ENCODE data around the gene HSPA12B.
A peak's percentile ranks its signal among the peaks of the same experiment; 100 is the strongest.

Gene HSPA12B

DNA sequence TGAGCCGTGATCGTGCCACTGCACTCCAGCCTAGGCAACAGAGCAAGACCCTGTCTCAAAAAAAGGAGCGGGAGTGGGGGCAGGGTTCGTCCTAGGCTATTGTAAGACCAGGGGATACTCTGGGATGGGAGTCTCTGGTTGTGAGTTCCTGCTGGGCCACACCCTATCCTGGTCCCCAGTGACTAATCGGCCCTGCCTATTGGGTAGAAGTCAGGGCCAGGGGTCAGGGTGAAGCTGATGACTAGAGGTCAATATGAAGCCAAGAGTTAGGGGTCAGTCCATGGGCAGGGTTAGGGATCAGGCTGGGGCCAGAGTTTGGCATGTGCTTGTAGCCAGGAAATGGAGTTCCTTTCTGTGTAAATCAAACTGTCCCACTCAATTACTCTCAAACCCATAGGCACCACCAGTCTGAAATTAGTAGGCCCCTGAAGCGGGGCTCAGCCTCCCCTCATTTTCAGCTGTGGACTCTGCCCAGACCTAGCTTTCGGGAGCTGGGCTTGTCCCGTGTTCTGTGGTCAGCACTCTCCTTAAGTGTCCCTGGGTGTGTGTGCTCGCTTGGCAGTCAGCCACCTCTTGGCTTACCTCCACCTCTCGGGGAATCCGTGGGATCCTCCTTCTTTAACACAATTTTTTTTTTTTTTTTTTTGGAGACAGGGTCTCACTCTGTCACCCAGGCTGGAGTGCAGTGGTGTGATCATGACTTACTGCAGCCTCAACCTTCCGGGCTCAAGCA, 1.8 kb downstream of the HSPA12B start:
- Histone ChIP-seq H3K4me3 (ENCODE audit: low read length) (no peak overlapping the region), H3K4me1 (ENCODE audit: insufficient read depth, low read length) (no peaks in the 10 kb centered on the region), H3K27me3 (ENCODE audit: insufficient read depth, low read length) (peaks cover 31% of the 10 kb centered on the region), H3K27ac (ENCODE audit: low read length) (no peak overlapping the region), H3K9me3 (ENCODE audit: insufficient read depth, low read depth, low read length) (no peaks in the 10 kb centered on the region), H3K36me3 (ENCODE audit: insufficient read depth, low read depth, low read length) (no peaks in the 10 kb centered on the region), H3K9ac (ENCODE audit: low read depth, low read length) (no peak overlapping the region)

DNA sequence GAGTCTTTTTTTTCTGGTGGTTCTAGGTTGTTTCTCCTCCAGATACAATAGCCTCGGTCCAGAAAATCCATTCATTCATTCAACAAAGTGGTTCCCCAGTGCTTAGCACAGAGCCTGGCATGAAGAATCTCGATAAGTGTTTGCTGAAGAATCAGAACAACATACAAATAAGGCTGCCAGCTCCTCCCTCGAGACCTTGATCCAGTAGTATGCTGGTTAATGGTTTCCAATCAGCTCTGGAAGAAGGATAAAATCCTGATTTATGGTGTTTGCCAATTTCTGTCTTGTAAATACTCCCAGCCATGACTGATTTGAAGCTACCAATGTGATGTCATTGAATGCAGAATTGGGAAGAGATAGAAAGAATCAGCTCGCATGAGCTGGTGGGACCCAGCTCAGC, 3.3 kb downstream of the HSPA12B start:
- no peak overlapping the region for H3K9ac ChIP-seq (ENCODE audit: low read depth, low read length)
- no peak overlapping the region for H3K4me3 ChIP-seq (ENCODE audit: low read length)
- H3K9me3 ChIP-seq (ENCODE audit: insufficient read depth, low read depth, low read length): no peaks in the 10 kb centered on the region
- no peaks in the 10 kb centered on the region for H3K4me1 ChIP-seq (ENCODE audit: insufficient read depth, low read length)
- H3K27ac ChIP-seq (ENCODE audit: low read length): no peak overlapping the region
- no peaks in the 10 kb centered on the region for H3K36me3 ChIP-seq (ENCODE audit: insufficient read depth, low read depth, low read length)
- H3K27me3 ChIP-seq (ENCODE audit: insufficient read depth, low read length): peaks cover 29% of the 10 kb centered on the region

DNA sequence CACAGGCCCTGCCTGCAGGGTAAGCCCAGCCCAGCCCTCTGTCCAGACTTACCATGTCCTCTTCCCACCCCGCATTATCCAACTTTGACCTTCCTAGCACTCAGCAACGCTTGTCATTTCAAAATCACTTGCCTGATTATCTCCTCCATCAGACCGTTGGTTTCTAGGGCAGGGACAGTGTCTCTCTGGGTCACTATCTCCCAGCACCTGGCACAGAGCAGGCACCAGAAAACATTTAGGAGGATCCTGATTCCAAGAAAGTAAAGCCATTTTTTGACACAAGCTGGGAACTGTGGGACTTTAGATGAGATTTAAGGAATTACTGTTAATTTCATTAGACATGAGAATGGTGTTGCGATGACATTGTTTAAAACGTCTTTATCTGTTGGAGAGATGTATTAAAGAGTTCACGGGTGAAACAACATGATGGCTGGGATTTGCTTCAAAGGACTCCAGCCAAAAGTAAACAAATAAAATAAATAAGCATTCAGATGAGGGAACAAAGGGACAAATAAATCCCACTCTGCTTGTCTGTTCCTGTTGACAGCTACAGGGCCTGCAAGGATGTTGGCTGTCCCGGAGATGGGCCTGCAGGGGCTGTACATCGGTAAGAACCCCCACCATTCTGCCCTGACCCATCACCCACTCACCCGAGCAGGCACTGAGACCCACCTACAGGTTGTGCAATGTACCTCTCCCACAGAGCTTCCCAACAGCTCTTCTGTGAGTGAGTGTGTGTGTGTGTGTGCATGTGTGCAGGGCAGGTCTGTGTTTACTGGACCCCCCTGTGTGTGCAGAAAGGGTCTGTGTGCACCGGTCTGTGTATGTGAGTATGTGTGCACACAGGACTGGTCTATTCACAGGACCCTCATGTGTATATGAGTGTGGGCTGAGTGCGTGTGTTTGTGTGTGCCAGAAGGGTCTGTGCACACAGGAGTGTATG, 5.9 kb downstream of the HSPA12B start:
- peaks cover 7% of the 10 kb centered on the region for H3K27me3 ChIP-seq (ENCODE audit: insufficient read depth, low read length)
- H3K9ac ChIP-seq (ENCODE audit: low read depth, low read length): no peak overlapping the region
- no peak overlapping the region for H3K27ac ChIP-seq (ENCODE audit: low read length)
- H3K4me1 ChIP-seq (ENCODE audit: insufficient read depth, low read length): no peaks in the 10 kb centered on the region
- no peaks in the 10 kb centered on the region for H3K9me3 ChIP-seq (ENCODE audit: insufficient read depth, low read depth, low read length)
- no peak overlapping the region for H3K4me3 ChIP-seq (ENCODE audit: low read length)
- no peaks in the 10 kb centered on the region for H3K36me3 ChIP-seq (ENCODE audit: insufficient read depth, low read depth, low read length)

DNA sequence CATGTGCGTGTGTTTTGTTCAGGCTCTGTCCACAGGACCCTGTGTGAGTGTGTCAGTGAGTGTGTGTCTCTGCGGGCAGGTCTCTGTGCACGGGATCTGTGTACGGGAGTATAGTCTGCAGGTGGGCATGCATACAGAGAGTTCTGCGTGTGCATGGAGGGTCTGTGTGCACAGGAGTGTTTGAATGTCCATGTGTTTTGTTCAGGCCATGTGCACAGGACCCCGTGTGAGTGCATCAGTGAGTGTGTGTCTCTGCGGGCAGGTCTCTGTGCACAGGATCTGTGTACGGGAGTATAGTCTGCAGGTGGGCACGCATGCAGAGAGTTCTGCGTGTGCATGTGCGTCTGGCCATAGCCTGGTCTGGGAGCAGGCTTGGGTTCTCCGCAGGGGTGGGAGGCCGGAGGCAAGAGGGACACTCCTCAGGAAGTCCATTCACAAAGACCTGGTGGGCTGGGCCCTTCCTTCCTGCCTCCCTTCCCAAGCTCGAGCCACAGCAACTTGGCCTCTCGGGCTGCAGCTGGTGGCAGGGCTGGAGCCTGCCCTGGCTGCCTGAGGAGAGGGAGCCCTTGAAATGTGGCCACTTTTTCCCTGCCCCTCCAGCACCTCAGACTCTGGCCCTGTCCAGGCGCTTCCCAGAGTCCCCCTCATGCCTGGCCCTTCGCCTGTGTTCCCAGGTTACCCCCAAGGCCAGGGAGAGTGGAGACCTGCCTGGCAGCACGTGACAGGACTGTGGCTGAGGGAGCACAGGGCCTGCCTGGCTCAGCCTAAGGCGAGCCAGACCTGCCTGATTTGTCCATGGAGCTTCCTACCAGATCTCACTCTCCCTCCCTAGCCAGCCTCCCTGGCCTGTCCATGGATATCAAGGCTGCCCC, 6.8 kb downstream of the HSPA12B start:
- peaks cover 5% of the 10 kb centered on the region; the same call in 1 of the 2 replicates for H3K27me3 ChIP-seq (ENCODE audit: insufficient read depth, low read length)
- no peaks in the 10 kb centered on the region for H3K9me3 ChIP-seq (ENCODE audit: insufficient read depth, low read depth, low read length)
- no peak overlapping the region for H3K4me3 ChIP-seq (ENCODE audit: low read length)
- no peak overlapping the region for H3K27ac ChIP-seq (ENCODE audit: low read length)
- no peak overlapping the region for H3K9ac ChIP-seq (ENCODE audit: low read depth, low read length)
- no peaks in the 10 kb centered on the region for H3K4me1 ChIP-seq (ENCODE audit: insufficient read depth, low read length)
- no peaks in the 10 kb centered on the region for H3K36me3 ChIP-seq (ENCODE audit: insufficient read depth, low read depth, low read length)

DNA sequence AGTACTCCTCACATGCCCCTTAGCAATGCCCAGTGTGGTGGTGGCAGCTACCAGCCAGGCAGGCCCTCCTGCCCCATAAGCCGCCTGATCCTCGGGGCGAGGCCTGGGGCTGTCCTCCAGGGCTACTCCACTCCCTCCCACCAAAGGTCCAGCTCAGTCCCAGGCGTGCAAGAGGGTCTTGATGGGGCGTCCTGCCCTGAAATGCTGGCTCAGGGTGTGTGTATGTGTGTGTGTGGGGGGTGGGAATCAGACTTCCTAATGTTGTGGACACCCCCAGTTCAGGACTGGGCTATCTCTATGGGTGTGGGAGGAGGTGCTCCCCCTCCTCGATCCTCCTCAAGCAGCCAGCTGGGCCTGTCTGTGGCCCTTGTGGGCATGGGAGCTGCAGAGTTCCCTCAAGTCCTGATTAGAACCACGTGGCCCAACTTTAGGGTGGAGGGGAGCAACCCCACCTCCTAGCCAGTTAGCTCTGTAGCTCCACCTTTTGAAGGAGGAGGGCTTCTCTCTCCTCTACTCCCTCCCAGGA, 7.5 kb downstream of the HSPA12B start:
- H3K27me3 ChIP-seq (ENCODE audit: insufficient read depth, low read length): peaks cover 11% of the 10 kb centered on the region
- no peak overlapping the region for H3K4me3 ChIP-seq (ENCODE audit: low read length)
- no peaks in the 10 kb centered on the region for H3K4me1 ChIP-seq (ENCODE audit: insufficient read depth, low read length)
- H3K36me3 ChIP-seq (ENCODE audit: insufficient read depth, low read depth, low read length): no peaks in the 10 kb centered on the region
- no peak overlapping the region for H3K27ac ChIP-seq (ENCODE audit: low read length)
- no peak overlapping the region for H3K9ac ChIP-seq (ENCODE audit: low read depth, low read length)
- no peaks in the 10 kb centered on the region for H3K9me3 ChIP-seq (ENCODE audit: insufficient read depth, low read depth, low read length)

DNA sequence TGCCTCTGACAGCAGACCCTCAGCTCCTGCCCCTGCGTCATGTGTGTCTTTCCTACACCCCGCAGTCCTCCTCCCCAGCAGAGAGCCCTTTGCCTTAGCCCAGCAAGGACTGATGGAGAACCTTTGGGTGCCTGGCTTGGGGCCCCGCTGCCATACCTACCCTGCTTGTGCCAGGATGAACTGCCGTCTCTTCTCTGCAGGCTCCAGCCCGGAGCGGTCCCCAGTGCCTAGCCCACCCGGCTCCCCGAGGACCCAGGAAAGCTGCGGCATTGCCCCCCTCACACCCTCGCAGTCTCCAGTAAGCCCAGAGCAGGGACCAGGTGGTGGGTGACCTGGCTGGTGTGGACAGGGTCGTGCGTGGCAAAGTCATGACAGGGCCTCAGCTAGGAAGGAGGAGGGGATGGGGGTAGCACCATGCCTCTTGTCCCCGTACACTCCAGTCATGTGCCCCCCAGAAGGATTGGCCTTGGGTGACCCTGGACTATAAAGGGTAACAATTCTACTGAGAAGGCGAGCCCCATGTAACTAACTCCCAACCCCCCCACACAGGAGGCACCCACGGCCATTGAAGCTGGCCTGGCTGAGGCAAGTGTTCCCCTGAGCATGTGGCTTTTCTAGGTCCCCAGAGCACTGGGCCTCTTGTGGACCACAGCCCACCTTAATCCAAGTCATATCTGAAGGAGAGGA, 8.3 kb downstream of the HSPA12B start:
- Histone ChIP-seq H3K4me3 (ENCODE audit: low read length) (no peak overlapping the region), H3K27me3 (ENCODE audit: insufficient read depth, low read length) (peaks cover 17% of the 10 kb centered on the region), H3K27ac (ENCODE audit: low read length) (no peak overlapping the region), H3K9ac (ENCODE audit: low read depth, low read length) (no peak overlapping the region), H3K9me3 (ENCODE audit: insufficient read depth, low read depth, low read length) (no peaks in the 10 kb centered on the region), H3K4me1 (ENCODE audit: insufficient read depth, low read length) (no peaks in the 10 kb centered on the region), H3K36me3 (ENCODE audit: insufficient read depth, low read depth, low read length) (no peaks in the 10 kb centered on the region)

DNA sequence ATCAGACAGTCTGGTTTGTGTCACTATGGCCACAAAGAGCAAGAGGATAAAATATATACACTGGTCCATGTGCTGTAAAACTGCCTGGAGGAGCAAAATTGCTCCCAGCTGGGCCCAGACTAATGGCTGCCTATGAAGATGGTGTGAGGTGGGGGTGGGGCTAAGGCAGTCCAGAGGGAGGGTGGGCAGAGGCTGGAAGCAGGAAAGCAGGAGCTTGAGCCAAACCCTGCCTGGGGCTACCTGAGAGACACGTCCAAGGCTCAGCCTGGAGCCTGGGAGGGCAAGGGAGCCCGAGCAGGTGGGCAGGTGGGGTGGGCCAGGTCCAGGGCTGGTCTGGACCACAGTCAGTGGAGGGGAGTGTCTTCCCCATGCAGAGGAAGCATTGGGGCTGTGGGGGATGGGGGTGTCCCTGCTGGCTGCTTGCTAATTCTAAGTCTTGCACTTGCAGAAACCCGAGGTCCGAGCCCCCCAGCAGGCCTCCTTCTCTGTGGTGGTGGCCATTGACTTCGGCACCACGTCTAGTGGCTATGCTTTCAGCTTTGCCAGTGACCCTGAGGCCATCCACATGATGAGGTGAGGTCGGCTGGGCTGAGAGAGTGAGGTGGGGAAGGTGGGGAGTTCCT, 9.5 kb downstream of the HSPA12B start:
- no peaks in the 10 kb centered on the region for H3K4me1 ChIP-seq (ENCODE audit: insufficient read depth, low read length)
- H3K9ac ChIP-seq (ENCODE audit: low read depth, low read length): no peak overlapping the region
- H3K36me3 ChIP-seq (ENCODE audit: insufficient read depth, low read depth, low read length): no peaks in the 10 kb centered on the region
- H3K4me3 ChIP-seq (ENCODE audit: low read length): no peak overlapping the region
- no peaks in the 10 kb centered on the region for H3K9me3 ChIP-seq (ENCODE audit: insufficient read depth, low read depth, low read length)
- H3K27me3 ChIP-seq (ENCODE audit: insufficient read depth, low read length): peaks cover 24% of the 10 kb centered on the region
- no peak overlapping the region for H3K27ac ChIP-seq (ENCODE audit: low read length)

DNA sequence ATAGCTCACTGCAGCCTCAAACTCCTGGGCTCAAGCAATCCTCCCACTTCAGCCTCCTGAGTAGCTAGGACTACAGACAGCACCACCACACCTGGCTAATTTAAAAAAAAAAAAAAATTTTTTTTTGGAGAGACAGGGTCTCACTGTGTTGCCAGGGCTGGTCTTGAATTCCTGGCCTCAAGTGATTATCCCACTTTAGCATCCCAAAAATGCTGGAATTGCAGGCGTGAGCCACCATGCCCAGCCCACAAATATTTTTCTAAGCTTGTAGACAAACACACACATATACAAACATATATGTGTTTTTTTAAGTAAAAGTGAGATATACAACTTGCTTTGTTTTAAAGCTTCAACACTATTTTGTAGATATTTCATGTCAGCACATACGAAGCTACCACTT, 10.8 kb downstream of the HSPA12B start:
- no peaks in the 10 kb centered on the region for H3K36me3 ChIP-seq (ENCODE audit: insufficient read depth, low read depth, low read length)
- no peak overlapping the region for H3K4me3 ChIP-seq (ENCODE audit: low read length)
- H3K4me1 ChIP-seq (ENCODE audit: insufficient read depth, low read length): no peaks in the 10 kb centered on the region
- no peaks in the 10 kb centered on the region for H3K9me3 ChIP-seq (ENCODE audit: insufficient read depth, low read depth, low read length)
- H3K27ac ChIP-seq (ENCODE audit: low read length): no peak overlapping the region
- no peak overlapping the region for H3K9ac ChIP-seq (ENCODE audit: low read depth, low read length)
- peaks cover 26% of the 10 kb centered on the region for H3K27me3 ChIP-seq (ENCODE audit: insufficient read depth, low read length)

DNA sequence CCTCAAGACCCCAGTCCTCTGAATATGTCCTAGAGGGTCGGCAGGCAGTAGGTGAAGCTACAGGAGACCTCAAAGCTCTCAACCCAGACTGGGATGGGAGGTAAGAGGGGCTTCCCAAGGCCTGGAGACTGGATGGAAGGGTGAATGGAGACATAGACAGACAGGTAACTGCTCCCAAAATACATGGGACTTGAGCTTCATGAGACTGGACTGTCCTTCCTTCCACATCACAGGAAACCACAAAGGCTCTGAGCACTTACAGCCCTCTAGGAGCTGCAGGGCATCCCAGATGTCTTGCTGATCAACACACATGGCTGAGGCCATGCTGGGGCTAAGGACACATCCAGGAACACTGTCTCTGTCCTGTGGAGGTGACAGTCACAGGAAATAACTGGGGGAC, 11.6 kb downstream of the HSPA12B start:
- Histone ChIP-seq H3K4me1 (ENCODE audit: insufficient read depth, low read length) (no peaks in the 10 kb centered on the region), H3K9ac (ENCODE audit: low read depth, low read length) (no peak overlapping the region), H3K4me3 (ENCODE audit: low read length) (no peak overlapping the region), H3K27me3 (ENCODE audit: insufficient read depth, low read length) (peaks cover 33% of the 10 kb centered on the region), H3K9me3 (ENCODE audit: insufficient read depth, low read depth, low read length) (no peaks in the 10 kb centered on the region), H3K27ac (ENCODE audit: low read length) (no peak overlapping the region), H3K36me3 (ENCODE audit: insufficient read depth, low read depth, low read length) (no peaks in the 10 kb centered on the region)

DNA sequence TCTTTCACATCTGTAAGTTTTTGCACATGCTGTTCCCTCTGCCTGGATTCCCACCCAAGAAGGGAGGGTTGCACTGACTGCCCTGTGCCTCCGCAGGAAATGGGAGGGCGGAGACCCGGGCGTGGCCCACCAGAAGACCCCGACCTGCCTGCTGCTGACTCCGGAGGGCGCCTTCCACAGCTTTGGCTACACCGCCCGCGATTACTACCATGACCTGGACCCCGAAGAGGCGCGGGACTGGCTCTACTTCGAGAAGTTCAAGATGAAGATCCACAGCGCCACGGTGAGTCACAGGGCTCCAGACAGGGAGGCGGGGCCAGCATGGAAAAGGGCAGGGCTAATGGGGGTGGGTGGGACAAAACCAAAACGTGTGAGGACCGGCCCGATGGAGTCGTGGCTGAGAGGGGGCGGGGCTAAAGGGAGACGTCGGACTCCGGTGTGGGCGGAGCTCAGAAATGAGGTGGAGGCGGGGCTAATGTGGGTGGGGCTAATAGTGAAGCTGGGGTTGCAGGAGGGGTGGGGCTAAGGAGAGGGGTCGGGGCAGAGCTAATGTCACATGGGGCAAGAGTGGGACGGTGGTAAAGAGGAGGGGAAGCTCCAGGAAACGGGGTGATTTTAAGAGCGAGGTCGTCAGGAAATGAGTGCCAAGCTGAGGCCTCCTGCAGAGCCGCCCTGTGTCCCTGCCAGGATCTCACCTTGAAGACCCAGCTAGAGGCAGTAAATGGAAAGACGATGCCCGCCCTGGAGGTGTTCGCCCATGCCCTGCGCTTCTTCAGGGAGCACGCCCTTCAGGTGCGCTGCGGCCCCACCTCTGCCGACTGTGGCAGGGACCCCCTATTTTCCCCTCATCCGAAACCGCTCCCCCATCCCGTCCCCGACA, 12.6 kb downstream of the HSPA12B start:
- Histone ChIP-seq H3K4me1 (ENCODE audit: insufficient read depth, low read length) (no peaks in the 10 kb centered on the region), H3K9ac (ENCODE audit: low read depth, low read length) (peak overlapping the region; percentile 42; the same call in 1 of the 2 replicates), H3K4me3 (ENCODE audit: low read length) (peak overlapping the region; percentile 75), H3K27ac (ENCODE audit: low read length) (no peak overlapping the region), H3K9me3 (ENCODE audit: insufficient read depth, low read depth, low read length) (no peaks in the 10 kb centered on the region), H3K27me3 (ENCODE audit: insufficient read depth, low read length) (peaks cover 39% of the 10 kb centered on the region), H3K36me3 (ENCODE audit: insufficient read depth, low read depth, low read length) (no peaks in the 10 kb centered on the region)

Data from iPS-20b (cell line).